HG02852 (cell line): ENCODE results near the gene FRK.

Source experiments
- ATAC-seq: cut with Tn5 transposase; IDR thresholded peaks from one replicate; pipeline ENCODE4 v1.9.1; 2021; ENCODE audit warnings: mild to moderate bottlenecking, moderate library complexity; ENCODE audit not compliant: unreplicated experiment

The FRK gene

DNA sequence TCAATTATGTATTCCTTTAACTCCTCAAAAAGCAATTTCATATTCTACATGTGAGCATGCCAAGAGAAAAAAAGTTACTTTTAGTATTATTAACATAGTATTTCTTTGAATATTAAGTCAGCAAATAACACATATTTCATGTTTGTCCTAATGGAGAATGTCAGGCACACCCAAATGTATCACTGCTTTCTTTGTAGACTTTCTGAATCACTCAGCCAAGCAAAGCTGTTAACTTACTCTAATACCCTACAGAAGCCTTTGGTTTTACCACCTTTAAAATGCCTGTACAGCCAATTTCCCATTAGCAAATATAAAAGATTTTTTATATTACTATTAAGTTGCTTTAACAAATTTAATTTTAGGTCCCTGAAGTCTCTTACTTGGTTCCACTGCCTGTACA lies 23.8 kb downstream of the FRK start:
- ATAC-seq, result no peak

DNA sequence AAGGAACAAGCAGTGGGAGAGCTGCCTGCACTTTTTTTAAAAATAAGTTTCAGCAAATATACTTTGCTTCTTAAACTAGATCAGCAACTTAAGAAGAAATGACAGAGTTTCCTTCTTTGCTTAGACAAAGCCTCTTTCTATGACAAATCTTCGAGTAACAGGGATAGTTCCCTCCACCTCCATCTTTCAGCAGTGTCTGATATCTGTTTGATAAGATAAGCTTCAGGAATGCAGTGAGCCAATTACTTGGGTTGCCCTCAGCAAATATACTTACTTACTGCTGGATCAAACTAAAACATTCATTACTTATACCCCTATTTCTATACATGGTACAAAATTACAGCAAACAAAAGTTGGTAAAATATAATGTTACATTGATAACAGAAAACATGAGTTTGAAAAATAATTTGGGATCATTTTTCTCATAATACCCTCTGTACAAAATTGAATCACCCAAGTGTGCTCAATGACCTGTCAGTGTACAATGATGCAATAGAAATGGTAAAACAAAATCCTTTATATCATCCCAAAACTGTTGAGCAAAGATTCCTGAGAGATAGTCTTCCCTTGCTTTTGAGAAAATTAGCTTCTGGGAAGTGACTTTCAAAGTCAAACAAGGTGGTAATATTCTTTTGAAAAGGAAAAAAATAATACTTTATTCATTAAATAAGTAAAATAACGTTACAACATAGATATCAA lies 24.5 kb downstream of the FRK start:
- no peak for ATAC-seq

DNA sequence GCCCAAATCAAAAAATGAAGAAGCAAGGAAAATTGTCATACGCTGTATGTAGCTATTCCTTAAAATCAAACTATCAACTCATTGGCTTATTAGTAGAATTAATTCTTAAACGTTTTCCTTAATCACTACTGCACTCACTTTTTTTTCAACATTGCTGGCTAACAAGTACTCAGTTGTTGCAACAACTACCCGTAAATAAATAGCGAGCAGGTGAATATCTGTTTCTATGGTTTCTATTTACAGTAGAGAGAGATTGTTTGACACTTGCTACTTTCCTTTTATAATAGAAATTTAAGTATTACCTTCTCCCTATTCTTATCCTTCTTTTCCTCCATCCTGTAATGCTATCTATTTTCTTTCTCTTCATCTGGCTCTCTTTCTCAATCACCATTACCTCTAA lies 25.1 kb downstream of the FRK start:
- ATAC-seq, result no peak

DNA sequence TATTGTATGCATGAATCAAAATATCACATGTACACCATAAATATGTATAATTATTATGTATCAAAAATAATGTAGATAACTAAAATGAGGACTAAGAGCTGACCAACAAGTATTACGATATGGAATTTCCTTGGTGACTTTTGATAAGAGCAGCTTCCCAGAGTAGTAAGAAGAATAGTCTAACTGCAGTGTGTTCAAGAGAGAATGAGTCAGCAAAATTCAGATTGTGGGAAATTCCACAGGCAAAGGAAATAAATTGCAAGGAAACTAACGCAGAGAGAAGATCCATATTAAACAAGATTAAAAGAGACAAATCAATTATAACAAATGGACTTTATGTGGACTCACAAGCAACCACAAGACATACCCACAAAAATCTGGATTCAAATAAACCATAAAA lies 26.4 kb downstream of the FRK start:
- no peak for ATAC-seq

DNA sequence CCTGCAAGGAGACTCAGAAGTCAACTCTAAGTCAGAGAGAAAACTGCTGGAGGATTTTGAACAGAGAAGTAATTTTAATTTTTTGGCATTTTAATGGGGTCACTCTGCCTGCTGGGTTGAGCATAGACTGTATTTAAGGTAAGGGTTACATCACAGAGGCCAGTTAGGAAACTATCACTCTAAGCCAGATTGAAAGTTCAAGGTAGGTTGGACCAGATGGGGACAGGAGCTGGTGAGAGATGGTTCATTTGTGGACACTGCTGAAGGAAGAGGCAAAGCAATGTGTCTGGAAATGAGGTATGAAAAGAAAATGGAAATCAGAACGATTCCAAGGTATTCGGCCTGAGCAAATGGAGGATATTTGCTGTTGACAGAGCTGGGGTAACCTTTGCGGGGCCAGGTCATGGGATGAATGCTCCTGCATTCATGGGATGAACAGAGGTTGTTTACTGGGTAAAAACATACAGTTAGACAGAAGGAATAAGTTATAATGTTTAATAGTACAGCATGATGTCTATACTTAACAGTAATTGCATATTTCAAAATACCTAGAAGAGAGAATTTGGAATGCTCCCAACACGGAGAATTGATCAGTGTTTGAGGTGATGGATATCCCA lies 26.9 kb downstream of the FRK start:
- no peak for ATAC-seq

DNA sequence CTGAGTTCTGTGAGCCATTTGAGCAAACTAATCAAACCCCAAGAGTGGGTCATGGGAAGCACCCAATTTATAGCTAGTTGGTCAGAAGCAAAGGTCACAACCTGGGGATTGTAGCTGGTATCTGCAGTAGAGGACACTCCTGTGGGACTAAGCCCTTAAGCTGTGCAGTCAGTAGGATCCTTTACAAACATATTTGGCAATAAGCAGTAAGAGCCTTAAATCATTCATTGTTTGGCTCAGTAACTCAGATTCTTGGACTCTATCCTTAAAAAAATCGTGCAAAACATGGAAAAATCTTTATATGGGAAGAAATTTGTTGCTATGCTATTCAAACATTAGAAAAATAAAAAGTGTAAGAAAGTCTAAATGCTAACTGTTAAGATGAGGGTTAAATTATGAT lies 29.9 kb downstream of the FRK start:
- ATAC-seq, result no peak

DNA sequence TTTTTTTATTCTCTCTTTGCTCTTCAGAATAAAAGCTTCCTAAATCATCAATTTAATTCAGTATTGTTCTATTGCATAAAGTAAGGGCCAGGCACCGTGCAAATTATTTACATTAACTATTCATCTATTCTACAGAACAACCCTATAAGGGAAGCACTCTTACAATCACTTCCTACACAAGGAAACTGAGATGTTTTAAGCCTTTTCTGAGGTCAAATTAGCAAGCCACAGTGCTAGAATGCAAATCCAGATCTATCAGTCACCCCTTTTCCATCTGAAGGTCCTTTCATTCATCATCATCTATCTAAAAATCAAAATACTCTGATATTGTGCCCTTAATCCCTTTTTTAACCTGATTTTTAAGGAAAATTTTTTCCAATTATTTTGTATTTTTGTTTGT lies 31.2 kb downstream of the FRK start:
- ATAC-seq, result peak; percentile 66

DNA sequence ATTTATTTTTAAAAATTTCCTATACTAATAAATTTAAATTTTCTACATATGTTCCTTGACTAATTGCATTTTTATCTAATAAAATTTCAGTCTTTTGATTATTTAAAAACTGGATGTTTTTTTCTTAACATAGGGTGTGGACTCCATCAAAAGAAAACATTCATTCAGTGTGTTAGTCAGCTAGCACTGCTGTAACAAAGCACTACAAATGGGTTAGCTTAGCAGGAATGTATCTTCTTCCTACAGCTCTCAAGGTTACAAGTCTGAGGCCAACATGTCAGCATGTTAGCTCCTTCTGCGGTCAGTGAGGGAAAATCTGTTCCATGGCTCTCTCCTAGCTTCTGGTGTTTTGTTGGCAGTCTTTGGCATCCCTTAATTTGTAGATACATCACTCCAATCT lies 32.5 kb downstream of the FRK start:
- no peak for ATAC-seq

DNA sequence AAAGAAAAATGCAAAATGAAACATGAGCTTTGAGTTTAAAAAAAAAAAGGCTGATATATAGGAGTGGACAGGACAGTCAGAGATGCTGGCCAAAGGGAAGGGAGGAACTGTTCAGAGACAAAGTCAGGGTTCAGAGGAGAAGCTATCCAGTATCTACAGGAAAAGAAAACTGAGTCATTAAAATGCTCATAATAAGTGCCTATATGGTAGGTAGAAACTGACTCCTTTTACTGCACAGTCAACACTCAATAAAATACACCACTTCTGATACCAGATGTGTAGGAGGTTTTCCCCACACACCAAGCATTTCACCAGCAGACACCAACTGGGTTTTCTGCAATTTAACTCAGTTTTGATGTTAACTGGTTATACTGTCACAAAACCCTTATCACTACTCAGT lies 32.9 kb downstream of the FRK start:
- ATAC-seq, result peak; percentile 67

DNA sequence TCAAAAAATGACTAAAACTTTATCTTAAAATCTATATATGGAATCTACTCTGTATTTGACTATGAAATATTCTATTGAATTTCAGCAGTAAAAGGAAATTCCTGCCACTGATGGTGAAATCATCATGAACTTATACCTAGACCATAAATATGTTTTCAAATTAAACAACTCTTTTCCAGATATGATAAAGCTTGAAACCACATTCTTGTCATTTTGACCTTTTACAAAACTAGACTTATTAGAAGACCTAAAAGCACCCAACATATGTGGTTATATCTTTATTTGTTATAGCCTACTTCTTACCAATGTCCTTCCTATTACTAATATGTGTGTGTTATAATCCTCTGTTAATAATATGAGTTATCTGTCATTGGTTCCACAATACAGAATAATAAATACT lies 35.3 kb downstream of the FRK start:
- ATAC-seq, result no peak

DNA sequence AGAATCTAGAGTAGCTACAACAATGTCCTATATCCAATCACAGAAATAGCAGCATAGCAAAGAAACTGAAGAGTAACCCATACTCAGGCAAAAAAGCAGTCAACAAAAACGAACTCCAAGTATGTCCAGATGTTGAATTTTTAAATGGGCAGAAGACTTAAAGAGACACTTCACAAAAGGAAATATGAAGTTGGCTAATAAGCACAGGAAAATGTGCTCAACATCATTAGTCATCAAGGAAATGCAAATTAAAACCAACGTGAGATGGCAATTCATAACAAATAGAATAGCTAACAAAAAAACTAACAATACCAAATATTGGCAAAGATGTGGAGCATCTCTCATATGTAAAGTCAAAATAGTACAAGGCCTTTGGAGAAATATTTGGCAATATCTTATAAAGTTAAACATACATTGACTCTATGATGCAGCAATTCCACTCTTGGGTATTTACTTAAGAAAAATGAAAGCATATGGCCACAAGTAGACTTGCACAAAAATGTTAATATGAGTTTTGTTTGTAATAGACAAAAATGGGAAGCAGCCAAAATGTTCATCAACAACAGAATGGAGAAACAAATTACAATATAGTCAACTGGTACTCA lies 37.7 kb downstream of the FRK start:
- no peak for ATAC-seq

DNA sequence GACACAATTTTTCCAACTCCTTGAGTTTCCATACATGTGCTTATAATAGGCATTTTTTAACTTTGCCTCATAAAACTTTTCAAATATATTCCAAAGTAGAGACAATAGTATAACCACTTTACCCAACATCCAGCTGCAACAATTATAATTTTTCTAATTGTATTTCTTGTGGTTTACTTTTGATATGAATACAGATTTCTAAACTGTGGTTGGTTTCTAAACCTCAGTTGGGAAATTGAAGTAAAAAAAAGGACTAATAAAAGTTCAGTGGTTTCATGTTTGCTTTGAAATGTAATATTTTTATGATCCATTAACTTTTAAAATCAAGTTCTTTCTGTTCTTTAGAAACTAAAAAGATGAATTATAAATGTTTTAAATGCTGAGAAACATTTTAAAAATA lies 40.0 kb downstream of the FRK start:
- ATAC-seq, result no peak

DNA sequence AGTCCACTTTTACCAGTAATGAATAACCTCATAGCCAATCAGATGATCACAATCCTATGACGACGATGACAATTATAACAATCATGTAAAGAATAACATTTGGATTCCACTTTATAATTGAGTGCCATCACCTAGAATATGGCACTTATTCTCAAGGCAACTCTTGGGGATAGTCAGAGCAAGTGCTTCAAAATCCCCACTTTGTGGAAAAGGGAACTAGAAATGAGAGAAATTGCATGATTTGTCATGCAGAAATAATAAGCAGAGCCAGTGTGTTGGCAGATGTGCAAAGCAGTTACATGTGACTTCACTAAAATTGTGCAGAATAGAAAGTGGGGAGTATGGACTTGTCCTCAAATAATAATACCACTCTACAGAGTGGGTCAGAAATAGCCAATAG lies 41.3 kb downstream of the FRK start:
- ATAC-seq, result peak; percentile 83

DNA sequence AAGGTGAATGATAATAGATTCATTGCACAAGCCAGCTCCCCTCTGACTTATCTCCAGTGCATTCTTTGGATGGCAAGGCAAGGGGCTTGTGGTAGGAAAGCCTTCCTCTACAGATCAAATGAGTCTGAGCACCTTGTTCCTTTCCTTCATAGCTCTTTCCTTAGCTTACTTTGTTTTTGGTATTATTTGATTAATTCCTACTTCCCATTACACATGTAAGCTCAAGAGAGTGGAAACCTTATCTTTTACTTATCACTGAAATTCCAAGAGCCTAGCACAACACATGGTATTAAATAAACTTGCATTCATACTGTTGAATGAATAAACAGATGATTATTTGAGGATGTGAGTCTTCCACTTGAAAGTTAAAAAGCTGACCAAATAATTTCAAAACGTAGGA lies 41.7 kb downstream of the FRK start:
- no peak for ATAC-seq

DNA sequence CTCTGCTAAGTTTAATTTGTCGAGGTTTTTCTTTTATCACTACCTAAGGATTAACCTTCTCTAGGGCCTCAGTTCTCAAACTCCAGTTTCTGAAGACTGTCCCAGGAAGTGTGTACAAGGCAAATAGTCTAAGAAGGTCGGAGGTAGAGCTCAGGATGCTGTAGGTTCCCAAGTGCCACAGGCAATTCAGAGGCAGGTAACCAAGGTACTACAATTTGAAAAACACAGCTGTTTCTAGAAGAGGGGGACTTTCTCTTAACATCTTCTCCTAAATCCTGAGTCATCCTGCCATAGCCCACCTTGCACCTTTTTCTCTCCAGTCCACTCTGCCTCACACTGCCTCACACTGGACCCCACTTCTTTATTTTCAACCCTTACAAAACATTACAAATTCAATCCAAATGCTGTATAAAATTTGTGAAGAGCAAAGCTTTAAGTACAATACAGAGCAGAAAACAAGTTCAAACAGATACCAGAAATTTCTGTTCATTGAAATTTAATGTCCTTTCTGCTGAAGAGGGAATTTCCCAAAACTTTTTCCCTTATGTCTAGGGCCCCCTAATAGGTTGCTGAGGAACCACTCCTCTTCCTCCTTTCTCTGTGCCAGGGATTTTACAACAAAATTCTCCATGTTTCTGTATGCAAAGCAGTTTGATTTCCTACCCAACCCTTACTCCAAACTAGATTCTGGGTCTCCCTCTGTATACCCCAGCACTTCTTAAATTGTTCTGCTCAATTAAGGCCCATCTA lies 43.0 kb downstream of the FRK start:
- ATAC-seq, result no peak

DNA sequence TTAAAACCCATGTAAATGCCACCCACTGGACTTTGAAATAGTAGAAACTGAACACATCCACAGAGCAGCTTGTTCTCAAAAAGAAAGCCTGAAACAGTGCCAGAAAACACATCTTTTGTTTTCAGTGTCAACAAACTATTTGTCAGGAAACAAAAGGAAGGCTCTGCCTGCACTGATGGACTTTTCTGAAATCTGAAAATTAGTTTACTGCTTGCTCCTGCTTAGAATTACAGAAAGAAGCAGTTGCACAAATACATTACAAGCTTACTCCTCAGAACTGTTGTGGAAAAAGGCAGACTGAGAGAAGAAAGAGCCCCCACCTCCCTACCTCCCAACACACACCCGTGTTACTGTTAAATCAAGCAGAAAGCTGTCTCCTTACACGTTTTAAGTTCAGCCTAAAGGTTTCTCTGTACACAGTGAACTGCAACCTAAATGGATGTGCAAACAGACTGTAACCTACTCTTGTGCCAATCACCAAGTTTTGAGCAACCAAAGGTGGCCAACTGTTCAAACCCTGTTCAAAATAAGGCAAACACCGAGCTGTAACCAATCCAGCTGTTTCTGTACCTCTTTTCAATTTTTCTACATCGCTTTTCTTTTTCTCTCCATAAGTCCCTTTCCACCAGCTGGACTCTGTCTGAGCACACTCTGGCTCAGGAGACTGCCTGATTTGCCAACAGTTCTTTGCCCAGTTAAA lies 43.7 kb downstream of the FRK start:
- peak; percentile 23 for ATAC-seq

DNA sequence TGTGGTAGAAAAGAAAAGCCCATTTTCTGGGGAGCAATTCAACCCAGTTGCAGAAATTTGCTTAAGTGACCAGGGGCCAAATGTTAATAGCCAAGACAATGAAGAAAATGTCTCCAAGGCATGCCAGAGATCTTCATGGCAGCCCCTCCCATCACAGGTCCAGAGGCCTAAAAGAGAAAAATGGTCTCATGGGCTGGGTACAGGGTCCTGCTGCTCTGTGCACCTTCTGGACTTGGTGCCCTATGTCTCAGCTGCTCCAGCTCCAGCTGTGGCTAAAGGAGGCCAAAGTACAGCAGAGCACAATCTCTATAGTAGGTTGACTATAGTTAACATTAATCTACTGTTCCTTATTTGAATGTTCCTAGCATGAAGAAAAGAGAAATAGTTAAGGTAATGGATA lies 44.7 kb downstream of the FRK start:
- ATAC-seq, result no peak

DNA sequence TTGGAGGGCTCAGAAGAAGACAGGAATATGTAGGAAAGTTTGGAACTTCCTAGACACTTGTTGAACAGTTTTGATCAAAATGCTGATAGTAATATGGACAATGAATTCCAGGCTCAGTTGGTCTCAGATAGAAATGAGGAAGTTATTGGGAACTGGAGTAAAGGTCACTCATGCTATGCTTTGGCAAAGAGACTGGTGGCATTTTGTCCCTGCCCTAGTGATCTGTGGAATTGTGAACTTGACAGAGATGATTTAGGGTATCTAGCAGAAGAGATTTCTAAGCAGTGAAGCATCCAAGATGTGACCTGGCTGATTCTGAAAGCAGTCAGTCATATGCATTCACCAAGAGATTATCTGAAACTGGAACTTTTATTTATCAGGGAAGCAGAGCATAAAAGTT lies 45.1 kb downstream of the FRK start:
- no peak for ATAC-seq

DNA sequence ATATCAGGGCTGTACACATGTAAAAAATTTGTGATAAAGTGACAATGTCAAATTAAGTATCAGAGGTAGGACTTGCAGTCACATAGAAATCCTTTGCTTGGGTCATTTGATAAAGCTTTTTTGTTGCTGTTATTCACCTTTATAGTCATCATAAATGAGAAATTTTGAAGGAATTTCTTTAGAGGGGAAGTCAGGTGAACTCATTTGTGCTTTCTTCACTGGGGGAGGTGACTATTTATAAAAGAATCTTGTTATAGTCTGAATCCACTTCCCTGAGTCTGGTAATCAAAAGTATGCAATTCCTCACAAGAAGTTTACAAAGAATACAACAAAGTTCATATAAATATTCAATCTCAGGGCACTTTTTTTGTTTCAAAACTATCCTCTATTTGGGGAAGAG lies 47.7 kb downstream of the FRK start:
- ATAC-seq, result no peak

DNA sequence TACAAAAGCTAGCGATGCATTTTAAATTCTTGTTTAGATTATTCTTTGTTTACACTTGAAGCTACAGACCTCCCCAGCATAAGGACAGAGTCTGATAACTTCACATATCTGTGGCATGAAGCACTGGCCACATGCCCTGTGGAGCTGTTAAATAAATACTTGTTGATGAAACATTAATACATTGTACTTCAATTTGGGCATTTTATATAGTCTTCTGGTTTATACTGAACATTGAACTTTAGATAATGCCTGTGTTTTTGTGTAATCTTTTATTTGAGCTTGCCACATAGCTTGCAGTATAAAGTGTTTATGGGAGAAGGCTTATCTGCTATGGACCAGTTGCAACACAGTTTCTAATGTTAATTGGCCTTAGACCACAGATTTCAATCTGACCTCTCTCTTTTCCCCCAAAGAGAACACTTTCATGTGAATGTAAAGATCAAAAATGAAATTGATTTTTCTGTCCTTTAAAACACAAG lies 48.2 kb downstream of the FRK start:
- no peak for ATAC-seq

DNA sequence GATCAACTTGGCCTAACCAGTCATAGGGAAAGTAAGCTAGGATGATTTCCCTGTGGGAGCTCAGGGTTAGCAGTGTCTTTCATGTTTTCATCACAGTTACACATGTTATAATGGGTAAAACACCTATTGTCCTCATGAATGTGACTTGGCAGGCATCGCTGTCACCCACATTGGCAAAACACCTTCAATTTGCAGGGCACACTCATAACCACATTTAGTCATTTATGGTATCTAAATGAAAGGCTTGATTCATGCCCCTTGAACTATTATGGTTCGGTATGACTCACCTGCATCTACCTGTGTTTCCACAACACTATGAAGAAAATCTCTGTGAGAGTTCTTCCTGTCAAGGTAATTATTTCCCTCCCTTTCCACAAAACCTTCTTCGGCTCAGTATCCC lies 49.2 kb downstream of the FRK start:
- ATAC-seq, result peak; percentile 53
